Mesenchymal stem cell (in vitro differentiated cells and primary cell): Measurements from ENCODE around the gene KHSRP.

ENCODE experiments used
- DNase-seq: peaks from one replicate; pipeline ENCODE4 v3.0.0-alpha.2; 2013
- H2AFZ ChIP-seq: one replicate; pipeline ENCODE4 v1.6.1; 2013; ENCODE audit warnings: low read depth, mild to moderate bottlenecking, control low read depth, inconsistent platforms, low read length, moderate library complexity
- H2AK5ac ChIP-seq: 2 replicates; pipeline ENCODE4 v1.6.1; 2013; ENCODE audit warnings: low read length, moderate library complexity, mild to moderate bottlenecking, inconsistent platforms; ENCODE audit not compliant: severe bottlenecking
- H2BK120ac ChIP-seq: one replicate; pipeline ENCODE4 v1.6.1; 2013; ENCODE audit warnings: low read depth, mild to moderate bottlenecking, inconsistent platforms, low read length, moderate library complexity
- H2BK12ac ChIP-seq, 2 experiments: one replicate each; pipeline ENCODE4 v1.6.1; 2013; ENCODE audit warnings: inconsistent platforms in 2 of 2, low read length in 2 of 2, mild to moderate bottlenecking in 2 of 2, moderate library complexity in 2 of 2, control low read depth in 1 of 2
- H2BK15ac ChIP-seq: one replicate; pipeline ENCODE4 v1.6.1; 2013; ENCODE audit warnings: mild to moderate bottlenecking, low read depth, inconsistent platforms; ENCODE audit not compliant: poor library complexity, severe bottlenecking
- H2BK5ac ChIP-seq: 2 replicates; pipeline ENCODE4 v1.6.1; 2013; ENCODE audit warnings: low read depth, mild to moderate bottlenecking, low read length, control low read depth, inconsistent platforms; ENCODE audit not compliant: poor library complexity, severe bottlenecking
- H3K14ac ChIP-seq, 2 experiments: one replicate each; pipeline ENCODE4 v1.6.1; 2013; ENCODE audit warnings: inconsistent platforms in 2 of 2, low read length in 2 of 2, control low read depth in 1 of 2, mild to moderate bottlenecking in 1 of 2, moderate library complexity in 1 of 2
- H3K18ac ChIP-seq, 2 experiments: one replicate each; pipeline ENCODE4 v1.6.1; 2013; ENCODE audit warnings: inconsistent platforms in 2 of 2, low read length in 2 of 2, control low read depth in 1 of 2, low read depth in 1 of 2, mild to moderate bottlenecking in 1 of 2
- H3K23ac ChIP-seq, 2 experiments: one replicate each; pipeline ENCODE4 v1.6.1; 2013; ENCODE audit warnings: inconsistent platforms in 2 of 2, low read length in 2 of 2, mild to moderate bottlenecking in 2 of 2, moderate library complexity in 2 of 2, control low read depth in 1 of 2
- H3K27ac ChIP-seq: 2 replicates; pipeline ENCODE4 v1.5.1; 2013; ENCODE audit warnings: mild to moderate bottlenecking, moderate library complexity, low read length, control low read depth, inconsistent platforms; ENCODE audit not compliant: poor library complexity, severe bottlenecking
- H3K27me3 ChIP-seq, 2 experiments: 2 replicates each; pipeline versions ENCODE4 v1.6.1 to v1.7.0; 2013; ENCODE audit warnings: low read length in 2 of 2, mild to moderate bottlenecking in 2 of 2, moderate library complexity in 2 of 2, control low read depth in 1 of 2, inconsistent platforms in 1 of 2; ENCODE audit not compliant: control insufficient read depth in 1 of 2, insufficient read depth in 1 of 2
- H3K36me3 ChIP-seq, 2 experiments: 2 replicates each; pipeline versions ENCODE4 v1.6.1 to v1.7.0; 2013; ENCODE audit warnings: low read length in 2 of 2, control low read depth in 1 of 2, inconsistent platforms in 1 of 2, low read depth in 1 of 2, mild to moderate bottlenecking in 1 of 2; ENCODE audit not compliant: insufficient read depth in 2 of 2, control insufficient read depth in 1 of 2
- H3K4ac ChIP-seq, 2 experiments: one replicate each; pipeline ENCODE4 v1.6.1; 2013; ENCODE audit warnings: inconsistent platforms in 2 of 2, low read length in 2 of 2, mild to moderate bottlenecking in 2 of 2, moderate library complexity in 2 of 2, control low read depth in 1 of 2, low read depth in 1 of 2
- H3K4me1 ChIP-seq: 2 replicates; pipeline ENCODE4 v1.6.1; 2013; ENCODE audit warnings: low read depth, low read length, control low read depth; ENCODE audit not compliant: control insufficient read depth, insufficient read depth
- H3K4me2 ChIP-seq: 2 replicates; pipeline ENCODE4 v1.6.1; 2013; ENCODE audit warnings: low read length, mild to moderate bottlenecking, inconsistent platforms; ENCODE audit not compliant: poor library complexity, severe bottlenecking
- H3K4me3 ChIP-seq, 2 experiments: 2 replicates each; pipeline versions ENCODE4 v1.5.1 to v1.7.0; 2013; ENCODE audit warnings: low read length in 2 of 2, mild to moderate bottlenecking in 2 of 2, control low read depth in 1 of 2, low read depth in 1 of 2; ENCODE audit not compliant: insufficient read depth in 1 of 2
- H3K79me1 ChIP-seq: replicated peaks from 2 replicates; pipeline ENCODE4 v1.6.1; 2013; ENCODE audit warnings: mild to moderate bottlenecking, control low read depth, low read length, inconsistent platforms; ENCODE audit not compliant: poor library complexity, severe bottlenecking
- H3K9ac ChIP-seq: 2 replicates; pipeline ENCODE4 v1.7.0; 2013; ENCODE audit warnings: mild to moderate bottlenecking, low read length, moderate library complexity
- H3K9me3 ChIP-seq: 2 replicates; pipeline ENCODE4 v1.7.0; 2013; ENCODE audit warnings: mild to moderate bottlenecking, low read length; ENCODE audit not compliant: control insufficient read depth
- H4K8ac ChIP-seq: one replicate; pipeline ENCODE4 v1.6.1; 2013; ENCODE audit warnings: inconsistent platforms, mild to moderate bottlenecking, low read length, moderate library complexity
- H4K91ac ChIP-seq: one replicate; pipeline ENCODE4 v1.6.1; 2013; ENCODE audit warnings: mild to moderate bottlenecking, low read length, inconsistent platforms
- WGBS: methylation state at CpG from one replicate; pipeline ENCODE4 v1.1.7; 2013; ENCODE audit warnings: mixed read lengths; 5-methylcytosine and 5-hydroxymethylcytosine counted together

Gene KHSRP

GRCh38 chr19:6418562-6418932, 6.1 kb downstream of the KHSRP start:
- H2BK120ac ChIP-seq: no peak overlapping the region
- H2AFZ ChIP-seq: no peak overlapping the region
- no peak overlapping the region for H2AK5ac ChIP-seq
- H3K23ac ChIP-seq: no peak overlapping the region
- H3K9me3 ChIP-seq: no peaks in the 10 kb centered on the region
- H2BK12ac ChIP-seq: no peak overlapping the region
- no peak overlapping the region for H3K9ac ChIP-seq
- no peak overlapping the region for H4K91ac ChIP-seq
- H3K4me1 ChIP-seq: peaks cover 17% of the 10 kb centered on the region
- peaks cover 37% of the 10 kb centered on the region for H3K79me1 ChIP-seq
- no peak overlapping the region for H3K27ac ChIP-seq
- H3K4me3 ChIP-seq: no peak overlapping the region
- no peaks in the 10 kb centered on the region for H3K27me3 ChIP-seq
- H3K4me2 ChIP-seq: no peak overlapping the region
- 97% methylated on average over 19 of the region's 19 CpGs for WGBS
- H2BK15ac ChIP-seq: no peak overlapping the region
- no peak overlapping the region for H3K14ac ChIP-seq
- no peak overlapping the region for H3K4ac ChIP-seq
- no peak overlapping the region for H2BK5ac ChIP-seq
- H4K8ac ChIP-seq: no peak overlapping the region
- H3K18ac ChIP-seq: no peak overlapping the region
- DNase-seq: no peak
- peaks cover 80 to 85% of the 10 kb centered on the region in 2 experiments for H3K36me3 ChIP-seq

DNA sequence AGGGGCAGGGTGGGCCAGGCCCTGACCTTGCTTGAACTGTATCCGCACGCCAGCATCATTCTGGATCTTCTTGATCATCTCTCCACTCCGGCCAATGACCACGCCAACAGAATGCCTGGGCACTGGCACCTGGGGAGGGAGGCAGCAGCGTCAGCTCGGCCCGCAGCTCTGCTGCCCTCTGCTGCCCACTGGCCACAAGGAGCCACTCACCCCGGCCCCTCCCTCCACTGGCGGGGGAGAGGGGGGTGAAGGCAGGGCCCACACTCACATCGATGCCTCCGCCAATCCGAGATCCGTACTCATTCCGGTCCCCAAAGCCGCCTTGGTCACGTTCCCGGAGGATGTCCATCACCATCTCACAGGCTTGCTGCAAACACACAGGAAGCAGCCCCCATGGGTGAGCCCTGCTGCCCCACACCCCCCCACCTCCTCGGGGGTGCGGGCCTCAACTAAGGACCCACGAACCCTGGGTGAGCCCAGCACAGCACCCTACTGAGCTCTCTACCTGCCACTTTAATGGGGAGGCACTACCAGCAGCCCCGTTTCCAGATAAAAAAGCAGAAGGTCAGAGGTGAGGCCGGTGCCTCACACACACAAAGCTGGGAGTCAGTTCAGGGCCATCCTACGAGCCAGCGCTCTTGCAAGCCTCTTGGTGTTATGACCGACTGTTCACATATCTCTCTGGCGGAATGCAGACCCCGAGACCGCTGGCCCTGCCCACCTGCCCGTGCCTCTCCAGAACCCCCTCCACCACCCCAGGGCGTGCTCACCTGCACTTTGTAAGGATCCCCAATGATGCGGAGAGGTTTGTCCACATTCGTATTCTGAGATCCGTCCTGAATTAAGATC, 6.7 kb downstream of the KHSRP start:
- H3K4me3 ChIP-seq: no peak overlapping the region
- no peak overlapping the region for H2AFZ ChIP-seq
- H3K4ac ChIP-seq: no peak overlapping the region
- no peak overlapping the region for H3K4me2 ChIP-seq
- no peak overlapping the region for H4K8ac ChIP-seq
- H2AK5ac ChIP-seq: no peak overlapping the region
- no peaks in the 10 kb centered on the region for H3K27me3 ChIP-seq
- H3K18ac ChIP-seq: no peak overlapping the region
- no peak overlapping the region for H2BK12ac ChIP-seq
- H4K91ac ChIP-seq: no peak overlapping the region
- H3K4me1 ChIP-seq: peaks cover 15% of the 10 kb centered on the region
- no peak overlapping the region for H3K27ac ChIP-seq
- no peak overlapping the region for H2BK120ac ChIP-seq
- no peak overlapping the region for H3K14ac ChIP-seq
- DNase-seq: peak; percentile 17
- no peaks in the 10 kb centered on the region for H3K9me3 ChIP-seq
- H3K36me3 ChIP-seq: peaks cover 80 to 88% of the 10 kb centered on the region in 2 experiments
- WGBS: 93% methylated on average over 33 of the region's 33 CpGs
- no peak overlapping the region for H2BK15ac ChIP-seq
- H3K79me1 ChIP-seq: peaks cover 37% of the 10 kb centered on the region
- H3K23ac ChIP-seq: no peak overlapping the region
- no peak overlapping the region for H3K9ac ChIP-seq
- no peak overlapping the region for H2BK5ac ChIP-seq

DNA sequence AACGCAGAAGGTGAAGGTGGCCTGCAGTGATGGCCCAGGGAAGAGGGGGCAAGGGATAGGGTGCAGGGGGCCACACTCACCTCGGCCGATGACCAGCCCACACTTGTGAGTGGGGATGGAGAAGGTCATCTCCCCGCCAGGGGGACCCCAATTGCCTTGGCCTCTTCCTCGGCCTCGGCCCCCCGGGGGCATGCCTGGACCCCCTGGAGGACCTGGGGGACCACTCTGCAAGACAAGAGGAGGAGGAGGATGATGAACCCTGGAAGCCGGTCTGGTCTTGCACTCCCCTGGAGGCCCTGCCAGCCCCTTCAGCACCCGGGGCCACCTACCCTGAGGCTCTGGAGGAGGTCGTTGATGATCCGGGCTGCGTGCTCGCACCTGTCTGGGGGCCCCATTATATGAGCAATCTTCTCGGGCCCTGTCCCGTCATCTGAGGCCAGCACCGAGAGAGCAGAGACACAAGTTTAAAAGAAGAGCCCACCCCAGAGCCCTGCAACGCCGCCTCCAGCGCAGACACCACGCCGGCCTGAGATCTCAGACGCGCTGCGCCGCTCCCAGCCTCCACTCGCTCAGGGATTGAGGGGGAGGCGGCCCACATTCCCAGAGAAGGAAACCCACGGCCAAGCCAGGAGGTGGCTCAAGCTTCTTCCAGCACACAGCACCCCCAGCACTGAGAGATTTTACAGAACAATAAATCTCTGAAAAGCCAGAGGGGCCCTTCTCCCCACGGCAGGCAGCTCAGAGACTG, 7.8 kb downstream of the KHSRP start:
- Histone ChIP-seq H3K14ac (no peak overlapping the region), H3K4me2 (no peak overlapping the region), H2BK15ac (no peak overlapping the region), H4K8ac (no peak overlapping the region), H3K18ac (no peak overlapping the region), H3K36me3 (peaks cover 75 to 95% of the 10 kb centered on the region in 2 experiments), H2BK5ac (no peak overlapping the region), H2BK120ac (no peak overlapping the region), H3K4me1 (peaks cover 14% of the 10 kb centered on the region), H3K27ac (no peak overlapping the region), H4K91ac (no peak overlapping the region), H3K4ac (no peak overlapping the region), H3K9ac (no peak overlapping the region), H2AFZ (no peak overlapping the region), H3K23ac (no peak overlapping the region), H2AK5ac (no peak overlapping the region), H3K9me3 (no peaks in the 10 kb centered on the region), H3K4me3 (no peak overlapping the region), H2BK12ac (no peak overlapping the region), H3K79me1 (peaks cover 43% of the 10 kb centered on the region), H3K27me3 (no peaks in the 10 kb centered on the region)
- no peak for DNase-seq
- WGBS: 95% methylated on average over 29 of the region's 29 CpGs

GRCh38 chr19:6415591-6416190, 8.9 kb downstream of the KHSRP start:
- whole genome bisulfite sequencing: 96% methylated on average over 32 of the region's 32 CpGs
- Histone ChIP-seq H3K18ac (no peak overlapping the region), H2BK120ac (no peak overlapping the region), H2BK15ac (no peak overlapping the region), H3K4me2 (no peak overlapping the region), H4K8ac (no peak overlapping the region), H3K4me3 (no peak overlapping the region), H2AK5ac (no peak overlapping the region), H3K36me3 (peaks cover 64 to 87% of the 10 kb centered on the region in 2 experiments), H3K4ac (no peak overlapping the region), H3K9ac (no peak overlapping the region), H3K4me1 (peaks cover 10% of the 10 kb centered on the region), H3K79me1 (peaks cover 43% of the 10 kb centered on the region), H3K9me3 (no peaks in the 10 kb centered on the region), H2AFZ (no peak overlapping the region), H3K27ac (no peak overlapping the region), H4K91ac (no peak overlapping the region), H3K14ac (no peak overlapping the region), H2BK12ac (no peak overlapping the region), H3K23ac (no peak overlapping the region), H2BK5ac (no peak overlapping the region), H3K27me3 (no peaks in the 10 kb centered on the region)
- DNase-seq: no peak
